K562 (cell line): ENCODE results near the gene CASP6. TPM values are rescaled to one million over a fixed set of nuclear protein-coding genes. Genes with fewer than 3 reads are reported as not detected.
A peak's percentile ranks its signal among the peaks of the same experiment; 100 is the strongest.

Experiments
- COPS2 ChIP-seq: fragments of 450-650 bp; conservative IDR thresholded peaks from 2 replicates; pipeline ENCODE4 v1.6.1; 2016; ENCODE audit warnings: mild to moderate bottlenecking, moderate library complexity
- DNMT1 ChIP-seq: fragments of 450-650 bp; IDR thresholded peaks from 2 replicates; pipeline ENCODE4 v1.6.1; 2016; ENCODE audit warnings: antibody characterized with exemption, mild to moderate bottlenecking
- E2F4 ChIP-seq: sonication (generic); formaldehyde crosslinking; IDR thresholded peaks from 2 replicates; pipeline ENCODE4 v1.8.0; 2022; ENCODE audit warnings: mild to moderate bottlenecking, low read depth, missing genetic modification reagents
- EP400 ChIP-seq: fragments of 450-650 bp; IDR thresholded peaks from 2 replicates; pipeline ENCODE4 v1.6.1; 2017; ENCODE audit warnings: antibody characterized with exemption, mild to moderate bottlenecking, moderate library complexity
- FOXP1 ChIP-seq: sonication (generic); formaldehyde crosslinking; IDR thresholded peaks from 2 replicates; pipeline ENCODE4 v1.8.0; 2022; ENCODE audit warnings: mild to moderate bottlenecking, missing genetic modification reagents
- MTF1 ChIP-seq: fragments of 250-450 bp; sonication (Bioruptor Pico); IDR thresholded peaks from 2 replicates; pipeline ENCODE4 v1.9.0; 2021; ENCODE audit warnings: moderate library complexity, mild to moderate bottlenecking, inconsistent platforms, borderline replicate concordance
- MYNN ChIP-seq, 2 experiments: sonication (generic); formaldehyde crosslinking in 1 of 2; IDR thresholded peaks; 2 replicates each; pipeline versions ENCODE4 v1.5.0 to v1.6.1; 2016 to 2020; ENCODE audit warnings: antibody characterized with exemption in 1 of 2, missing genetic modification reagents in 1 of 2
- NFXL1 ChIP-seq: fragments of 450-650 bp; formaldehyde crosslinking; IDR thresholded peaks from 2 replicates; pipeline ENCODE4 v1.4.0; 2021; ENCODE audit warnings: mild to moderate bottlenecking
- RBM14 ChIP-seq: fragments of 200-400 bp; formaldehyde crosslinking; IDR thresholded peaks from 2 replicates; pipeline ENCODE4 v1.6.1; 2018; ENCODE audit warnings: low read depth, mild to moderate bottlenecking, low read length, moderate library complexity, borderline replicate concordance; ENCODE audit not compliant: insufficient read depth
- REST ChIP-seq, 2 experiments: fragments of 450-650 bp; formaldehyde crosslinking in 1 of 2; IDR thresholded peaks; 2 replicates each; pipeline versions ENCODE4 v1.4.0 to v1.6.1; 2014 to 2020; ENCODE audit warnings: mild to moderate bottlenecking in 2 of 2, borderline replicate concordance in 1 of 2, low read depth in 1 of 2
- STAT6 ChIP-seq: sonication (generic); formaldehyde crosslinking; IDR thresholded peaks from 2 replicates; pipeline ENCODE4 v1.8.1; 2023; ENCODE audit warnings: mild to moderate bottlenecking, missing genetic modification reagents
- ZKSCAN8 ChIP-seq: fragments of 200-800 bp; sonication (Bioruptor generic); IDR thresholded peaks from 2 replicates; pipeline ENCODE4 v1.6.1; 2016; ENCODE audit warnings: missing genetic modification characterization, missing compliant biosample characterization
- ZNF146 ChIP-seq: IDR thresholded peaks from one replicate; pipeline ENCODE4 v1.6.1; 2018; ENCODE audit warnings: missing compliant biosample characterization; ENCODE audit not compliant: unreplicated experiment
- ZNF57 ChIP-seq: fragments of 450-650 bp; formaldehyde crosslinking; IDR thresholded peaks from 2 replicates; pipeline ENCODE4 v1.4.0; 2020; ENCODE audit warnings: mild to moderate bottlenecking, moderate library complexity
- ZNF79 ChIP-seq: fragments of 250-450 bp; sonication (Bioruptor Pico); IDR thresholded peaks from 2 replicates; pipeline ENCODE4 v1.4.0; 2020; ENCODE audit warnings: low read depth, mild to moderate bottlenecking, moderate library complexity
- polyA plus RNA-seq, 8 experiments: library from polyadenylated mRNA; depleted of rRNA in 4 of 8; stranded (reverse) in 5 of 8; unstranded in 3 of 8; fragments of >200 nt; fragmentation: Nextera tagmentation in 2 of 8; fragmentation: Illumina TruSeq in 1 of 8; extraction: Ambion mirVana in 2 of 8; extraction: Trizol in 1 of 8; gene quantifications; 2 replicates each; pipeline versions ENCODE4 v1.2.1 to v1.2.3, GENCODE V29; 2011 to 2014; ENCODE audit warnings: inconsistent platforms in 1 of 8, missing spikeins in 1 of 8
- total RNA-seq, 7 experiments: library from RNA; depleted of rRNA in 6 of 7; stranded (reverse); fragments of >200 nt in 6 of 7; fragmentation: Illumina TruSeq in 2 of 7; extraction: Trizol in 2 of 7; gene quantifications; 2 replicates each; pipeline versions ENCODE4 v1.2.1 to v1.2.3, GENCODE V29; 2011 to 2021; ENCODE audit warnings: low replicate concordance in 1 of 7

CASP6 gene
- total and polyA plus RNA-seq, 9 of the 15 experiments (the other 6 are each of a cell fraction or from before 2014, with no cell fraction given) = 20.8 to 72.7 (median 39.1) TPM

GRCh38 chr4:109729718-109730618 lies 26.7 kb upstream of the CASP6 start, which contains the start of gene PLA2G12A (continued):
- TF ChIP-seq ZKSCAN8 (CRISPR knock-in tag) = no peak
- TF ChIP-seq RBM14 = no peak
- TF ChIP-seq COPS2 = no peak
- TF ChIP-seq ZNF79 = no peak
- peak; percentile 49; the same call in 1 of the 2 replicates for TF ChIP-seq E2F4 (CRISPR knock-in tag)
- TF ChIP-seq FOXP1 = no peak
- no peak for TF ChIP-seq STAT6
- TF ChIP-seq ZNF57 (CRISPR knock-in tag) = no peak
- peak; percentile 12; the same call in 1 of the 2 replicates for TF ChIP-seq EP400
- TF ChIP-seq ZNF146 (CRISPR knock-in tag) = no peak
- TF ChIP-seq DNMT1 = no peak
- no peak for TF ChIP-seq REST (IDR thresholded peaks at IDR 0.05; ENCODE audit: borderline replicate concordance)
- no peak for TF ChIP-seq REST (CRISPR knock-in tag; IDR thresholded peaks at IDR 0.05; ENCODE audit: low read depth)
- peak; percentile 27; the same call in 1 of the 2 replicates for TF ChIP-seq MYNN (IDR thresholded peaks at IDR 0.05)
- TF ChIP-seq MYNN (CRISPR knock-in tag; IDR thresholded peaks at IDR 0.05) = no peak
- no peak for TF ChIP-seq NFXL1
- TF ChIP-seq MTF1 (CRISPR knock-in tag) = no peak
